B cell (primary cell): Measurements from ENCODE around the gene ADGRD1. TPM values are rescaled to one million over a fixed set of nuclear protein-coding genes. Genes with fewer than 3 reads are reported as not detected.

ENCODE experiments used
- ATAC-seq: fragments of 200-7000 bp; cut with Tn5 transposase; one replicate; pipeline ENCODE4 v1.10.0; 2021; ENCODE audit warnings: low read depth, mild to moderate bottlenecking, moderate number of reproducible peaks, moderate library complexity
- CTCF ChIA-PET: fragments of 350-600 bp; sonication (Branson Sonifier 250); formaldehyde crosslinking; loops from one replicate; lab custom pipeline; 2021; ENCODE audit warnings: antibody characterized with exemption, inconsistent platforms; lab: Charles Lee
- POLR2A ChIA-PET: fragments of 350-600 bp; sonication (Branson Sonifier 250); formaldehyde crosslinking; loops from one replicate; lab custom pipeline; 2021; ENCODE audit warnings: antibody characterized with exemption; lab: Charles Lee
- DNase-seq: peaks from one replicate; pipeline ENCODE4 v3.0.0; 2013
- H2AFZ ChIP-seq: 2 replicates; pipeline ENCODE4 v1.6.1; 2012; ENCODE audit warnings: mild to moderate bottlenecking, low read depth, low read length; ENCODE audit not compliant: insufficient read depth, poor library complexity, severe bottlenecking
- H3K27ac ChIP-seq, 2 donors: 1 replicate in 1 of 2; 2 replicates in 1 of 2; pipeline ENCODE4 v1.5.1; 2012 to 2013; ENCODE audit warnings: low read length in 2 of 2, mild to moderate bottlenecking in 2 of 2, moderate library complexity in 1 of 2
- H3K27me3 ChIP-seq, 4 experiments: fragments of 200-600 bp in 1 of 4; sonication (generic) in 1 of 4; replicated peaks in 1 of 4; 1 replicate in 2 of 4; 2 replicates in 2 of 4; pipeline versions ENCODE4 v1.6.1 to v1.7.0; 2013 to 2016; ENCODE audit warnings: low read length in 3 of 4, mild to moderate bottlenecking in 2 of 4, mixed read lengths in 1 of 4, moderate library complexity in 1 of 4; ENCODE audit not compliant: insufficient read depth in 4 of 4, control insufficient read depth in 3 of 4; ENCODE audit errors: control extremely low read depth in 1 of 4
- H3K36me3 ChIP-seq, 2 experiments: replicated peaks in 1 of 2; 1 replicate in 1 of 2; 2 replicates in 1 of 2; pipeline versions ENCODE4 v1.6.1 to v1.7.1; 2013; ENCODE audit warnings: low read length in 1 of 2; ENCODE audit not compliant: insufficient read depth in 2 of 2, control insufficient read depth in 1 of 2; ENCODE audit errors: control extremely low read depth in 1 of 2, extremely low read depth in 1 of 2
- H3K4me1 ChIP-seq, 2 donors: fragments of 200-600 bp in 1 of 2; sonication (generic) in 1 of 2; 1 replicate in 1 of 2; 2 replicates in 1 of 2; pipeline versions ENCODE4 v1.5.1 to v1.6.1; 2013 to 2017; ENCODE audit warnings: low read length in 2 of 2; ENCODE audit not compliant: control insufficient read depth in 2 of 2, insufficient read depth in 2 of 2
- H3K4me2 ChIP-seq: replicated peaks from 2 replicates; pipeline ENCODE3; 2012; ENCODE audit warnings: mild to moderate bottlenecking, low read depth, low read length; ENCODE audit not compliant: poor library complexity, severe bottlenecking
- H3K4me3 ChIP-seq, 5 experiments: fragments of 200-600 bp in 1 of 5; sonication (generic) in 1 of 5; 1 replicate in 3 of 5; 2 replicates in 2 of 5; pipeline versions ENCODE4 v1.5.1 to v1.7.0; 2011 to 2016; ENCODE audit warnings: low read length in 4 of 5, mild to moderate bottlenecking in 4 of 5, low read depth in 2 of 5, control low read depth in 1 of 5, moderate library complexity in 1 of 5; ENCODE audit not compliant: insufficient read depth in 1 of 5; ENCODE audit errors: control extremely low read depth in 1 of 5, extremely low read depth in 1 of 5
- H3K79me2 ChIP-seq: fragments of 200-600 bp; sonication (generic); one replicate; pipeline ENCODE4 v1.6.0; 2016; ENCODE audit warnings: low read length; ENCODE audit not compliant: control insufficient read depth, insufficient read depth
- H3K9ac ChIP-seq: fragments of 200-600 bp; sonication (generic); 2 replicates; pipeline ENCODE4 v1.6.1; 2017; ENCODE audit warnings: mild to moderate bottlenecking, low read length, moderate library complexity
- H3K9me3 ChIP-seq, 3 donors: one replicate each; pipeline versions ENCODE4 v1.6.1 to v1.7.1; 2013; ENCODE audit warnings: low read length in 2 of 3; ENCODE audit not compliant: control insufficient read depth in 2 of 3, insufficient read depth in 1 of 3; ENCODE audit errors: control extremely low read depth in 1 of 3
- H4K20me1 ChIP-seq: 2 replicates; pipeline ENCODE4 v1.6.0; 2012; ENCODE audit warnings: mild to moderate bottlenecking, low read length; ENCODE audit not compliant: insufficient read depth, control insufficient read depth, poor library complexity, severe bottlenecking
- H3K27ac Mint-ChIP-seq: one replicate; pipeline ENCODE4 v1.8.0; 2021; ENCODE audit warnings: mixed read lengths
- H3K27me3 Mint-ChIP-seq: one replicate; pipeline ENCODE4 v1.8.0; 2021; ENCODE audit warnings: mixed read lengths
- H3K4me1 Mint-ChIP-seq: one replicate; pipeline ENCODE4 v1.8.0; 2021; ENCODE audit warnings: mixed read lengths
- H3K4me3 Mint-ChIP-seq: one replicate; pipeline ENCODE4 v1.8.0; 2021; ENCODE audit warnings: mixed read lengths
- H3K9me3 Mint-ChIP-seq: one replicate; pipeline ENCODE4 v1.8.0; 2022; ENCODE audit warnings: mixed read lengths; ENCODE audit not compliant: insufficient read depth
- CTCF ChIP-seq: fragments of 200-600 bp; IDR thresholded peaks from one replicate; pipeline ENCODE4 v1.8.0; 2022; ENCODE audit warnings: antibody characterized with exemption, mild to moderate bottlenecking
- EZH2 ChIP-seq: IDR thresholded peaks from 2 replicates; pipeline ENCODE4 v1.6.1; 2012; ENCODE audit warnings: borderline replicate concordance, low read depth, mild to moderate bottlenecking, moderate library complexity, low read length; ENCODE audit not compliant: insufficient read depth, poor library complexity, severe bottlenecking
- WGBS: methylation state at CpG from one replicate; pipeline ENCODE4 v1.1.5; 2013; ENCODE audit warnings: missing lambda C conversion rate; ENCODE audit not compliant: insufficient coverage; 5-methylcytosine and 5-hydroxymethylcytosine counted together
- intact Hi-C: fragments of 100-400 bp; cut with micrococcal nuclease; formaldehyde crosslinking; loops from one replicate; pipeline ENCODE4 v1.10.0; 2022
- polyA plus RNA-seq: library from polyadenylated mRNA; depleted of rRNA; stranded (reverse); fragments of >200 nt; gene quantifications from 2 replicates; pipeline ENCODE4 v1.2.3, GENCODE V29; 2012
- total RNA-seq, 2 donors: library from RNA; stranded (reverse); fragments of 120-200 nt in 1 of 2; gene quantifications; 1 replicate in 1 of 2; 2 replicates in 1 of 2; pipeline versions ENCODE4 v1.2.3 to v1.2.4, GENCODE V29; 2013 to 2022

The ADGRD1 gene
- total and polyA plus RNA-seq, 2 donors (not counting 1 experiment from before 2014, with no cell fraction given): 1.1 to 2.2 TPM

- no CpG with 5 or more reads among the region's 1 CpG for WGBS
- no peak overlapping the region for H3K9ac ChIP-seq
- H3K27me3 ChIP-seq: peaks cover 0 to 9% (median 6%) of the 10 kb centered on the region in 4 experiments
- no peak for ATAC-seq
- no peak overlapping the region for H3K4me2 ChIP-seq
- H3K9me3 ChIP-seq: peaks cover 3 to 11% (median 4%) of the 10 kb centered on the region in 3 donors
- H4K20me1 ChIP-seq: no peaks in the 10 kb centered on the region
- H3K79me2 ChIP-seq: no peaks in the 10 kb centered on the region
- DNase-seq: no peak
- no peak overlapping the region for H3K4me3 Mint-ChIP-seq
- H3K27me3 Mint-ChIP-seq: peaks cover 36% of the 10 kb centered on the region
- H3K27ac ChIP-seq: no peak overlapping the region
- H3K4me1 Mint-ChIP-seq: peaks cover 3% of the 10 kb centered on the region
- H2AFZ ChIP-seq: no peak overlapping the region
- no peaks in the 10 kb centered on the region for H3K36me3 ChIP-seq
- ChIA-PET POLR2A (no interaction called here), CTCF (interaction anchor here (0.8 kb wide), 1 partner anchor 221 kb away, joined by 3 read pairs; no protein-coding TSS in a partner anchor)
- no peak overlapping the region for H3K27ac Mint-ChIP-seq
- H3K4me1 ChIP-seq: peaks cover 0 to 4% of the 10 kb centered on the region in 2 donors
- H3K4me3 ChIP-seq: no peak overlapping the region
- intact Hi-C loops: loop anchor here (10.0 kb wide), 1 partner anchor 1094 kb away; no protein-coding TSS in a partner anchor
- TF ChIP-seq CTCF (no peak), EZH2 (no peak)
- peaks cover 10% of the 10 kb centered on the region for H3K9me3 Mint-ChIP-seq
These were observed 42.5 kb upstream of the ADGRD1 start for GRCh38 chr12:130911193-130911592.

- no peaks in the 10 kb centered on the region for H3K36me3 ChIP-seq
- H3K9me3 ChIP-seq: peaks cover 3 to 11% (median 4%) of the 10 kb centered on the region in 3 donors
- H3K79me2 ChIP-seq: no peaks in the 10 kb centered on the region
- H3K4me1 ChIP-seq: peaks cover 6 to 11% of the 10 kb centered on the region in 2 donors
- no peak overlapping the region for H3K4me3 ChIP-seq
- H3K4me2 ChIP-seq: no peak overlapping the region
- ChIA-PET POLR2A (no interaction called here), CTCF (no interaction called here)
- no peak for TF ChIP-seq CTCF
- no peak for TF ChIP-seq EZH2
- Mint-ChIP-seq H3K27me3 (peaks cover 43% of the 10 kb centered on the region), H3K27ac (no peak overlapping the region), H3K4me3 (no peak overlapping the region), H3K9me3 (peaks cover 10% of the 10 kb centered on the region), H3K4me1 (peaks cover 10% of the 10 kb centered on the region)
- DNase-seq (no peak), ATAC-seq (no peak)
- peaks cover 0 to 9% (median 6%) of the 10 kb centered on the region in 4 experiments for H3K27me3 ChIP-seq
- H4K20me1 ChIP-seq: no peaks in the 10 kb centered on the region
- no peak overlapping the region for H3K9ac ChIP-seq
- H2AFZ ChIP-seq: no peak overlapping the region
- H3K27ac ChIP-seq: no peak overlapping the region
- intact Hi-C loops: loop anchor here (10.0 kb wide), 1 partner anchor 1093 kb away; no protein-coding TSS in a partner anchor
These were observed 41.8 kb upstream of the ADGRD1 start for GRCh38 chr12:130911933-130912332.
